Measurements from ENCODE around the gene SSTR3. TPM values are rescaled to one million over a fixed set of nuclear protein-coding genes. Genes with fewer than 3 reads are reported as not detected.
"Not testable (repeated sequence)": the region's sequence is repeated elsewhere in the genome, so short reads cannot be mapped to it uniquely, and the experiment has no call there.

Gene SSTR3
- total and polyA plus RNA-seq, 4 donors, result not detected

DNA sequence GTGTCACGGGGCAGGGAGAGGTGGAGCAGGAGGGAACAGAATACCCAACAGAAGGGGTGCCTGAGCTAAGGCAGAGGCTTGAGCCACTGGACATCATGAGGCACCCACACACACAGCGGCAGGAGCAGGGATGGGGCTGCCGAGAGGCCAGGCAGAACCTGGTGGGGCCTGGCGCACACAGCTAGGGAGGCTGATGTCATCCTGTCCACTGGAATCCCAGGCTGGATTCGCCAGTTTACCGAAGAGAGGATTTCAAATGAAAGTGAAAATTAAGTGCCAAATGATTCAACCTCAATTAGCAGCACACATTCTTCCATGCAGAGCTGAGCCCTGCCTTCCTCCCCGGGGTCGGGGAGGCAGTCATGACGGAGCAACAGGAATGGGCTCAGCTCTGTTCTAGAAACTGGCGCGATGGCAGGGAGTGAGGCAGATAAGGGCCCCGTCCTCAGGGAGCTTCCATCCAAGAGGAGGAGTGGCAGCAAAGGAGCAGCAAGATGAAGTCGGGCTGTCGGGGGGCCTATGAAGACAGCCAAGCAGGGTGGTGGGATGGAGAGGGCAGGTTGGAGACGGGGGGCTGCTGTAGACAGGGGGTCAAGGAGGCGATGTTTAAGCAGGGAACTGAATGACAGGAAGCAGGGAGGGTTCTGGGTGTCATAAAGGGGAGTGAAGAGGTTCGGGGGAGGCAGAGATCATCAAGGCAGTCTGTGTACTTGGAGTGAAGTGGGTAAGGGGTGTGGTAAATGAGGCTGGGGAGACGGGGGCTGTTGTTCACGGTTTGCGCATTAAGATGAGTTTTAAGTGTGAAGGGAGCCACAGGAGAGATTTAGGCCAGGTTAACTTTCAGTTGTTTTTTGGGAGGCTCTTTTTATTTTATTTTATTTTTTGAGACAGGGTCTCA lies 25.3 kb upstream of the SSTR3 start:
- Histone ChIP-seq H3K27me3 (ENCODE audit: control insufficient read depth in 1 of 2, insufficient read depth in 2 of 2, low read length in 1 of 2) (no peaks in the 10 kb centered on the region), H3K4me3 (ENCODE audit: low read length in 2 of 2) (no peak overlapping the region), H3K9me3 (ENCODE audit: control insufficient read depth, low read length) (no peaks in the 10 kb centered on the region), H3K27ac (ENCODE audit: low read depth in 1 of 2, low read length in 2 of 2) (no peak overlapping the region), H3K36me3 (ENCODE audit: control insufficient read depth in 1 of 2, insufficient read depth in 2 of 2, low read length in 1 of 2) (no peaks in the 10 kb centered on the region), H3K4me1 (ENCODE audit: control insufficient read depth in 1 of 2, insufficient read depth in 2 of 2, low read length in 2 of 2) (no peaks in the 10 kb centered on the region)
- ATAC-seq (ENCODE audit: low FRiP score) (no peak), DNase-seq (peak; percentile 34 to 37)
- intact Hi-C loops (cut with DNase I), result no loop called here
- 71% methylated on average over 20 of the region's 20 CpGs for WGBS, 2 donors

GRCh38 chr22:37235897-37236607 lies 23.8 kb upstream of the SSTR3 start:
- no peaks in the 10 kb centered on the region for H3K9me3 ChIP-seq (ENCODE audit: control insufficient read depth, low read length)
- WGBS, 2 donors, result 85 to 97% methylated on average over 3 of the region's 3 CpGs
- no peak overlapping the region for H3K4me3 ChIP-seq (ENCODE audit: low read length in 2 of 2)
- H3K4me1 ChIP-seq (ENCODE audit: control insufficient read depth in 1 of 2, insufficient read depth in 2 of 2, low read length in 2 of 2), result no peaks in the 10 kb centered on the region
- no peak overlapping the region for H3K27ac ChIP-seq (ENCODE audit: low read depth in 1 of 2, low read length in 2 of 2)
- no peaks in the 10 kb centered on the region for H3K36me3 ChIP-seq (ENCODE audit: control insufficient read depth in 1 of 2, insufficient read depth in 2 of 2, low read length in 1 of 2)
- intact Hi-C loops (cut with DNase I), result no loop called here
- DNase-seq, result peak; percentile 17 to 35
- ATAC-seq (ENCODE audit: low FRiP score), result no peak
- no peaks in the 10 kb centered on the region for H3K27me3 ChIP-seq (ENCODE audit: control insufficient read depth in 1 of 2, insufficient read depth in 2 of 2, low read length in 1 of 2)

GRCh38 chr22:37234736-37235711 lies 22.7 kb upstream of the SSTR3 start:
- 74 to 78% methylated on average over 16 of the region's 16 CpGs for WGBS, 2 donors
- Histone ChIP-seq H3K36me3 (ENCODE audit: control insufficient read depth in 1 of 2, insufficient read depth in 2 of 2, low read length in 1 of 2) (no peaks in the 10 kb centered on the region), H3K27ac (ENCODE audit: low read depth in 1 of 2, low read length in 2 of 2) (no peak overlapping the region), H3K9me3 (ENCODE audit: control insufficient read depth, low read length) (no peaks in the 10 kb centered on the region), H3K27me3 (ENCODE audit: control insufficient read depth in 1 of 2, insufficient read depth in 2 of 2, low read length in 1 of 2) (no peaks in the 10 kb centered on the region), H3K4me1 (ENCODE audit: control insufficient read depth in 1 of 2, insufficient read depth in 2 of 2, low read length in 2 of 2) (no peaks in the 10 kb centered on the region), H3K4me3 (ENCODE audit: low read length in 2 of 2) (no peak overlapping the region)
- DNase-seq (peak; percentile 33 to 55), ATAC-seq (ENCODE audit: low FRiP score) (no peak)
- intact Hi-C loops (cut with DNase I), result no loop called here

DNA sequence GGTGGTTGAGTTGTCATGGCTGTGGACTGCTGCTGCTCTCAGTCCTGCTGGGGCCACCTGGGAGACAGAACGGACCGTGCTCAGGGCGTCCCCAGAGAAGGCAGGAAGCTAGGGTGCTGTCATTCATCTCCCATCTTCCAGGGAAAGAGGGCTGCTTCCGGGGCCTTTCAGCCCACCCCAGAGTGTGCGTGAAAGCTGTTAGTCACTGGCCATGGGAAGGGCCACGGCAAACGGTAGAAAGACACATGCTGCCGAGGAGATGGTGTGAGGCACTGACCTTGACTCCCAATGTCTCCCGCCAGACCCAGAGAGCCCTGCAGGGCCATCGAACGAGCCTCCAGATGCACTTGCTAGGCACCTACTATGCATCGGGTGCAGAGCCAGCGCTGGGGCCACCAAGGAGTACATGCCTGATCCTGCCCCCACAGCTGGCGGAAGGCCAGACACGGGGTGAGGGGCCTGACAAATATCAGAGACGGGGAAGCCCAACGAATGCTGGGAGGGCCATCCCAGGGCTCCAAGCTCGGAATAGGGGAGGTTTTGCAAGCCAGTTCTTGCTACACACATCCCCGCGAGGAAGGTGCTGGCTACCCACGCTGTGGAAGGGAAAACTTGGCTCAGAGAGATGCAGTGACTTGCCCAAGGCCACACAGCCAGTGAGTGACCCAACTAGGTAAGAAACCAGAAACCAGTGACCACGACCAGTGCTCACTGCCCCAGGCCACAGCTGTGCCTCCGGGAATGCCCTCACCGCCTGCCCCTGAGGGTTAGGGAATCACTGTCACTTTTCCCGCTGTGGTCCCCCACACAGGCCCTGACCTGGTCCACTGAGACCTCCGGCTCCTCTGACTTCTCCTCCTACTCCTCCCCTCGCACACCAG lies 21.7 kb upstream of the SSTR3 start:
- Histone ChIP-seq H3K4me1 (ENCODE audit: control insufficient read depth in 1 of 2, insufficient read depth in 2 of 2, low read length in 2 of 2) (no peaks in the 10 kb centered on the region), H3K27ac (ENCODE audit: low read depth in 1 of 2, low read length in 2 of 2) (no peak overlapping the region), H3K4me3 (ENCODE audit: low read length in 2 of 2) (no peak overlapping the region), H3K36me3 (ENCODE audit: control insufficient read depth in 1 of 2, insufficient read depth in 2 of 2, low read length in 1 of 2) (no peaks in the 10 kb centered on the region), H3K27me3 (ENCODE audit: control insufficient read depth in 1 of 2, insufficient read depth in 2 of 2, low read length in 1 of 2) (no peaks in the 10 kb centered on the region), H3K9me3 (ENCODE audit: control insufficient read depth, low read length) (no peaks in the 10 kb centered on the region)
- peak; percentile 53 to 64 for DNase-seq
- WGBS, 2 donors, result 47% methylated on average over 27 of the region's 27 CpGs
- intact Hi-C loops (cut with DNase I), result no loop called here
- ATAC-seq (ENCODE audit: low FRiP score), result no peak

DNA sequence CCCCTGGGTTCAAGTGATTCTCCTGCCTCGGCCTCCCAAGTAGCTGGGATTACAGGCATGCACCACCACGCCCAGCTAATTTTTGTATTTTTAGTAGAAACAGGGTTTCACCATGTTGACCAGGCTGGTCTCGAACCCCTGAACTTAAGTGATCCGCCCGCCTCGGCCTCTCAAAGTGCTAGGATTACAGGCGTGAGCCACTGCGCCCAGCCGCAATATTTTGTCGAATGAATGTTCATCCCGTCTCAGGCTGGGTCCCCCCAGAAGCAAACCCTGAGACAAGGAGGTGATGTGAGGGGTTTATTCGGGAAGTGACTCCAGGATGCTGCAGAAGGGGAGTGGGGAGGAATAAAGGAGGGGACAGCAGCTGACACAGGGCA lies 21.1 kb upstream of the SSTR3 start:
- WGBS, 2 donors, result 84% methylated on average over 12 of the region's 12 CpGs
- H3K27ac ChIP-seq (ENCODE audit: low read depth in 1 of 2, low read length in 2 of 2); H3K36me3 ChIP-seq (ENCODE audit: control insufficient read depth in 1 of 2, insufficient read depth in 2 of 2, low read length in 1 of 2); H3K4me3 ChIP-seq (ENCODE audit: low read length in 2 of 2); ATAC-seq (ENCODE audit: low FRiP score); intact Hi-C loops (cut with DNase I); H3K27me3 ChIP-seq (ENCODE audit: control insufficient read depth in 1 of 2, insufficient read depth in 2 of 2, low read length in 1 of 2); H3K4me1 ChIP-seq (ENCODE audit: control insufficient read depth in 1 of 2, insufficient read depth in 2 of 2, low read length in 2 of 2); H3K9me3 ChIP-seq (ENCODE audit: control insufficient read depth, low read length): not testable (repeated sequence)
- peak; percentile 36 to 51 for DNase-seq

GRCh38 chr22:37232140-37232998 lies 20.1 kb upstream of the SSTR3 start:
- intact Hi-C loops (cut with DNase I), result no loop called here
- H3K4me3 ChIP-seq (ENCODE audit: low read length in 2 of 2), result no peak overlapping the region
- 79 to 80% methylated on average over 15 of the region's 15 CpGs for WGBS, 2 donors
- ATAC-seq (ENCODE audit: low FRiP score) (no peak), DNase-seq (peak; percentile 38 to 42)
- H3K4me1 ChIP-seq (ENCODE audit: control insufficient read depth in 1 of 2, insufficient read depth in 2 of 2, low read length in 2 of 2), result no peaks in the 10 kb centered on the region
- no peak overlapping the region for H3K27ac ChIP-seq (ENCODE audit: low read depth in 1 of 2, low read length in 2 of 2)
- H3K27me3 ChIP-seq (ENCODE audit: control insufficient read depth in 1 of 2, insufficient read depth in 2 of 2, low read length in 1 of 2), result no peaks in the 10 kb centered on the region
- no peaks in the 10 kb centered on the region for H3K36me3 ChIP-seq (ENCODE audit: control insufficient read depth in 1 of 2, insufficient read depth in 2 of 2, low read length in 1 of 2)
- no peaks in the 10 kb centered on the region for H3K9me3 ChIP-seq (ENCODE audit: control insufficient read depth, low read length)

DNA sequence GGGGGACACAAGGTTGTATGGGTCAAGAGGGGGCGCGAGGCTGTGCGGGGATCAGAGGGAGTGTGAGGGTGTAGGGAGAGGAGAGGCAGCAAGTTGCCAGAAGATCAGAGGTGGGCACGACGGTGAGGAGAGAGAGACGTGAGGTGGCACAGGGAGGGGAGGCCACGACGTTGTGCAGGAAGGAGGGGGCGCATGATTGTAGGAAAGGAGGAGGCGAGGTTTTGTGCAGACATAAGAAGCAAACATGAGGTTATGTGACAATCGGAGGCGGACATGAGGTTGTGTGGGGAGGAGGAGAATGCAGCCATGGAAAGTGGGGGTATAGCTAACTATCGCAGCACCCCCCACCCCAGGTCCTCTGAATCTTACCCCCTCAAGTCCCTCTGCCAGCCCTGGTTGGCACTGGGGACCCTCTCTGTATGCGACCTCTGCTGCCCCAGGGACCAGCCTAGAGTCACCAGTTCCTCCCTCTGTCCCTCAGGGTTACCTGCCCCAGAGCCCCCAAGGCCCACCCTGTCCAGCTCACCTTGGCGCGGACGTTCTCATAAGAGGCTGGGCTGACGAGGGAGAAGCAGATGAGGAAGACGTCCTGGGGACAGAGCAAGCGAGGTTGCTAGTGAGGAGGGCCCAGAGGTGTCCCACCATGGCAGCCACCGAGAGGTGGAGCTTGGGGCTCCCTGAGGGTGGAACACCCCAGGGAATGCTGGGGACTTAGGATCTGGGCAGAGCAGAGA lies 19.3 kb upstream of the SSTR3 start:
- Histone ChIP-seq H3K9me3 (ENCODE audit: control insufficient read depth, low read length) (no peaks in the 10 kb centered on the region), H3K27ac (ENCODE audit: low read depth in 1 of 2, low read length in 2 of 2) (no peak overlapping the region), H3K4me1 (ENCODE audit: control insufficient read depth in 1 of 2, insufficient read depth in 2 of 2, low read length in 2 of 2) (no peaks in the 10 kb centered on the region), H3K4me3 (ENCODE audit: low read length in 2 of 2) (no peak overlapping the region), H3K27me3 (ENCODE audit: control insufficient read depth in 1 of 2, insufficient read depth in 2 of 2, low read length in 1 of 2) (no peaks in the 10 kb centered on the region), H3K36me3 (ENCODE audit: control insufficient read depth in 1 of 2, insufficient read depth in 2 of 2, low read length in 1 of 2) (no peaks in the 10 kb centered on the region)
- ATAC-seq (ENCODE audit: low FRiP score) (no peak), DNase-seq (peak; percentile 40 to 72)
- intact Hi-C loops (cut with DNase I), result no loop called here
- 74% methylated on average over 21 of the region's 21 CpGs for WGBS, 2 donors
